PC-9 (cell line): ENCODE measurements around the gene PHF21A. TPM values are rescaled to one million over a fixed set of nuclear protein-coding genes. Genes with fewer than 3 reads are reported as not detected.

Source experiments
- BruUV-seq: library from RNA; stranded (reverse); fragments of 400-500 nt; replicated peaks from 2 replicates; lab custom pipeline; 2021; lab: Mats Ljungman, UMichigan
- CTCF ChIA-PET: fragments of 300-600 bp; sonication (Branson Sonifier 250); formaldehyde crosslinking; loops from one replicate; lab custom pipeline; 2022; ENCODE audit warnings: antibody characterized with exemption; lab: Charles Lee
- POLR2A ChIA-PET: fragments of 300-600 bp; sonication (Branson Sonifier 250); formaldehyde crosslinking; loops from one replicate; lab custom pipeline; 2022; ENCODE audit warnings: antibody characterized with exemption; ENCODE audit not compliant: unreplicated experiment; lab: Charles Lee
- DNase-seq, 2 experiments: peaks; one replicate each; pipeline versions ENCODE4 v3.0.0 to v3.0.0-alpha.2; 2015 to 2022; ENCODE audit warnings: mixed read lengths in 1 of 2
- H2AFZ ChIP-seq: fragments of 200-600 bp; sonication (generic); 2 replicates; pipeline ENCODE4 v1.8.1; 2017; ENCODE audit warnings: antibody characterized with exemption
- H3F3A ChIP-seq: fragments of 200-600 bp; sonication (generic); 2 replicates; pipeline ENCODE4 v1.8.1; 2017; ENCODE audit warnings: antibody characterized with exemption, mild to moderate bottlenecking, low read depth; ENCODE audit not compliant: insufficient read depth
- H3K27ac ChIP-seq: fragments of 200-600 bp; sonication (generic); 2 replicates; pipeline ENCODE4 v1.6.1; 2016; ENCODE audit warnings: mixed run types
- H3K27me3 ChIP-seq: fragments of 200-600 bp; sonication (generic); 2 replicates; pipeline ENCODE4 v1.6.1; 2016; ENCODE audit warnings: low read depth, mixed run types; ENCODE audit not compliant: insufficient read depth
- H3K36me3 ChIP-seq: fragments of 200-600 bp; sonication (generic); 2 replicates; pipeline ENCODE4 v1.6.1; 2016; ENCODE audit warnings: low read depth, mixed run types
- H3K4me1 ChIP-seq: fragments of 200-600 bp; sonication (generic); replicated peaks from 2 replicates; pipeline ENCODE4 v1.6.1; 2016; ENCODE audit warnings: mixed run types; ENCODE audit not compliant: insufficient read depth
- H3K4me2 ChIP-seq: fragments of 200-600 bp; sonication (generic); 2 replicates; pipeline ENCODE4 v1.6.1; 2017; ENCODE audit warnings: mixed run types
- H3K4me3 ChIP-seq: fragments of 200-600 bp; sonication (generic); 2 replicates; pipeline ENCODE4 v1.6.1; 2016; ENCODE audit warnings: mixed run types
- H3K79me2 ChIP-seq: fragments of 200-600 bp; sonication (generic); 2 replicates; pipeline ENCODE4 v1.6.1; 2017; ENCODE audit warnings: low read depth, mixed run types
- H3K9me2 ChIP-seq: fragments of 200-600 bp; sonication (generic); 2 replicates; pipeline ENCODE4 v1.8.1; 2017; ENCODE audit warnings: mild to moderate bottlenecking; ENCODE audit not compliant: insufficient read depth
- H3K9me3 ChIP-seq: fragments of 200-600 bp; sonication (generic); 2 replicates; pipeline ENCODE4 v1.8.1; 2016; ENCODE audit warnings: low read depth; ENCODE audit not compliant: insufficient read depth
- H4K20me1 ChIP-seq: fragments of 200-600 bp; sonication (generic); 2 replicates; pipeline ENCODE4 v1.8.1; 2017; ENCODE audit not compliant: insufficient read depth
- EZH2 ChIP-seq: fragments of 200-600 bp; sonication (generic); IDR thresholded peaks from 2 replicates; pipeline ENCODE4 v1.8.0; 2017; ENCODE audit warnings: antibody characterized with exemption, low read depth
- intact Hi-C: fragments of 100-400 bp; cut with micrococcal nuclease; formaldehyde crosslinking; loops from one replicate; pipeline ENCODE4 v1.10.0; 2022; ENCODE audit not compliant: unreplicated experiment
- total RNA-seq: library from RNA; stranded (reverse); gene quantifications from 2 replicates; pipeline ENCODE4 v1.2.3, GENCODE V29; 2021
- TF ChIP-seq, protein P1 (sequence below): fragments of 200-600 bp; sonication (generic); conservative IDR thresholded peaks from 2 replicates; pipeline ENCODE4 v1.6.1; 2017; ENCODE audit warnings: mixed run types, antibody characterized with exemption, mild to moderate bottlenecking, moderate library complexity

Gene PHF21A
- total RNA-seq, 1 experiment from 2014 or later: 54.3 TPM

DNA sequence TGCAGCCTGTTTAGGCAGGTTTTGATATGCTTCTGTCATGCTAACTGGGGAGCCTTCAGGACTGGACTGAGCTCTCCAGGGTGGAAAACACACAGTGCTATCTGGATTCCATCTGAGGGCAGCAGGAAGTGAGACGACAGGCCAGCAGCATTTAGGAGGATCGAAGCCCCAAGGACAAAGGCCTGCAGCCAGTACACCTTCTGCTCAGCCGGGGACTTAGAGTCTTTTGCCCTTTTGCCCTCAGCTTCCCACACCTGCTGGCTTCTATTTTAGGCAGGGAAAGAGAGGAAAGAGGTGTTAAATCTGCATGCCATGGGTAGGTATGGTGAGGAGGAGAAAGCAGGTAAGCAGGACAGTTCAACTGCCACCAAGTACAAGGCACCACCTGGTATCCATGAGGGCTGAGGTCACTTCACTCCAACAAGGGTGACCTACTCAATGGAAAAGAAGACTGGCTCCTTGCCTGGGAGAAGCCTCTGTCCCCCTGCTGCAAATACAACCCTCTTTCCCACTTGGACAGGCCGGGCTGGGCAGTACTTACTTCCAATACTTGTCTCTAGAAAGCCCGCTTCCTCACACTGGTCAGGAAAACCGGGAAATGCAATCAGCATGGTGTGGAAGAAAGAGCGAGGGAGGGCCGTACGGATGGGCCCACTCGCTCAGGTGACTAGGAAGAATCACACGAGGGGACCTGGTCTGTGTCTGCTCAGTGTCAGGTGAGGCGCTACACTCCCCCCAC, 186.5 kb downstream of the PHF21A start:
- H2AFZ ChIP-seq: no peak overlapping the region
- H3K9me3 ChIP-seq: no peaks in the 10 kb centered on the region
- no peaks in the 10 kb centered on the region for H3K9me2 ChIP-seq
- H4K20me1 ChIP-seq: no peaks in the 10 kb centered on the region
- no peak overlapping the region for H3K4me3 ChIP-seq
- H3K79me2 ChIP-seq: no peaks in the 10 kb centered on the region
- H3K4me1 ChIP-seq: 0 out of 2 replicates have a peak, but pooled peaks cover 4% of the 10 kb centered on the region
- H3F3A ChIP-seq: no peaks in the 10 kb centered on the region
- no peak for TF ChIP-seq EZH2
- TF ChIP-seq, protein P1, sequence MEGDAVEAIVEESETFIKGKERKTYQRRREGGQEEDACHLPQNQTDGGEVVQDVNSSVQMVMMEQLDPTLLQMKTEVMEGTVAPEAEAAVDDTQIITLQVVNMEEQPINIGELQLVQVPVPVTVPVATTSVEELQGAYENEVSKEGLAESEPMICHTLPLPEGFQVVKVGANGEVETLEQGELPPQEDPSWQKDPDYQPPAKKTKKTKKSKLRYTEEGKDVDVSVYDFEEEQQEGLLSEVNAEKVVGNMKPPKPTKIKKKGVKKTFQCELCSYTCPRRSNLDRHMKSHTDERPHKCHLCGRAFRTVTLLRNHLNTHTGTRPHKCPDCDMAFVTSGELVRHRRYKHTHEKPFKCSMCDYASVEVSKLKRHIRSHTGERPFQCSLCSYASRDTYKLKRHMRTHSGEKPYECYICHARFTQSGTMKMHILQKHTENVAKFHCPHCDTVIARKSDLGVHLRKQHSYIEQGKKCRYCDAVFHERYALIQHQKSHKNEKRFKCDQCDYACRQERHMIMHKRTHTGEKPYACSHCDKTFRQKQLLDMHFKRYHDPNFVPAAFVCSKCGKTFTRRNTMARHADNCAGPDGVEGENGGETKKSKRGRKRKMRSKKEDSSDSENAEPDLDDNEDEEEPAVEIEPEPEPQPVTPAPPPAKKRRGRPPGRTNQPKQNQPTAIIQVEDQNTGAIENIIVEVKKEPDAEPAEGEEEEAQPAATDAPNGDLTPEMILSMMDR: no peak
- 0 out of 2 replicates have a peak, but pooled peaks cover 3% of the 10 kb centered on the region for H3K36me3 ChIP-seq
- H3K4me2 ChIP-seq: no peak overlapping the region
- ChIA-PET CTCF (interaction anchor here (0.6 kb wide), 1 partner anchor 498 kb away, joined by 3 read pairs; no protein-coding TSS in a partner anchor), POLR2A (no interaction called here)
- DNase-seq: no peak
- intact Hi-C loops: no loop called here
- no peak overlapping the region for H3K27ac ChIP-seq
- H3K27me3 ChIP-seq: no peaks in the 10 kb centered on the region
- BruUV-seq: no TSS peak

DNA sequence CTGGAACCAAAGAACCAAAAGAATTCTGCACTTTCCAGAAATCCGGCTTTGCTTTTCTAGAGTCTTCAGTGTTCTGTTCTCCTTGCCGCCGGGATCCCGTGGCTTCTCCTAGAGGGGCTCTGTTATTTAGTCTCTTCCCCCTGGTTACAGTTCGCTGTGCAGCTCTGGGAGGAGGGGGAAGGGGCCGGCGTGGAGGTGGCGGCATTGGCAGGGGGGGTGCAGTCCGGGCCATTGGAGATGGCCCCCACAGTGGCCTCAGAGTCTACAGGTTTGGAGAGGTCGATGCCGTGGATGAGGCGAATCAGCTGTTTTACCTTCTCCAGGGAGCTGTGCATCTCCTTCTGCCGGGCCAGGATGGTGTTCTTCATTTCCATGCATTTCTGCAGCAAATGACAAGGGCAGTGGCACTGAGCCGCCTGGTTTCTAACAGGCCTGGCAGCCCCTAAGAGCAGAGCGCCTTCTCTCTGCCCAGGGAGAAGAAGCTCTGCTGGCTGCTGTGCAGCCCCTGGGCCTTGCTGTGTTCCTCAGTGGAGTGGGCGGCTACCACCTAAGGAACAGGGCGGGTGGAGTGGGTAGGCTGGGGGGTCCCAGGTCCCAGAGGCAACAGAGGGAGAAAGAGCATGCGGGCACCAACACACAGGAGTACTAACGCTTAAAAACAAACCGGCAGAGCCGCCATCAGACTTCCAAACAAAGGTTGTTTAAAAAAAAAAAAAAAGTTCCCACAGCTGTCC, 187.2 kb downstream of the PHF21A start:
- H3K79me2 ChIP-seq: no peaks in the 10 kb centered on the region
- 0 out of 2 replicates have a peak, but pooled peaks cover 3% of the 10 kb centered on the region for H3K36me3 ChIP-seq
- ChIA-PET CTCF (interaction anchor here (0.6 kb wide), 1 partner anchor 499 kb away, joined by 3 read pairs; no protein-coding TSS in a partner anchor), POLR2A (no interaction called here)
- no peaks in the 10 kb centered on the region for H3K9me3 ChIP-seq
- H3K9me2 ChIP-seq: no peaks in the 10 kb centered on the region
- no peaks in the 10 kb centered on the region for H3F3A ChIP-seq
- DNase-seq: no peak
- H2AFZ ChIP-seq: no peak overlapping the region
- H3K27ac ChIP-seq: no peak overlapping the region
- H3K27me3 ChIP-seq: no peaks in the 10 kb centered on the region
- BruUV-seq: no TSS peak
- 0 out of 2 replicates have a peak, but pooled peaks cover 4% of the 10 kb centered on the region for H4K20me1 ChIP-seq
- intact Hi-C loops: no loop called here
- no peak for TF ChIP-seq EZH2
- TF ChIP-seq, protein P1: no peak
- H3K4me2 ChIP-seq: no peak overlapping the region
- H3K4me1 ChIP-seq: 0 out of 2 replicates have a peak, but pooled peaks cover 4% of the 10 kb centered on the region
- no peak overlapping the region for H3K4me3 ChIP-seq

DNA sequence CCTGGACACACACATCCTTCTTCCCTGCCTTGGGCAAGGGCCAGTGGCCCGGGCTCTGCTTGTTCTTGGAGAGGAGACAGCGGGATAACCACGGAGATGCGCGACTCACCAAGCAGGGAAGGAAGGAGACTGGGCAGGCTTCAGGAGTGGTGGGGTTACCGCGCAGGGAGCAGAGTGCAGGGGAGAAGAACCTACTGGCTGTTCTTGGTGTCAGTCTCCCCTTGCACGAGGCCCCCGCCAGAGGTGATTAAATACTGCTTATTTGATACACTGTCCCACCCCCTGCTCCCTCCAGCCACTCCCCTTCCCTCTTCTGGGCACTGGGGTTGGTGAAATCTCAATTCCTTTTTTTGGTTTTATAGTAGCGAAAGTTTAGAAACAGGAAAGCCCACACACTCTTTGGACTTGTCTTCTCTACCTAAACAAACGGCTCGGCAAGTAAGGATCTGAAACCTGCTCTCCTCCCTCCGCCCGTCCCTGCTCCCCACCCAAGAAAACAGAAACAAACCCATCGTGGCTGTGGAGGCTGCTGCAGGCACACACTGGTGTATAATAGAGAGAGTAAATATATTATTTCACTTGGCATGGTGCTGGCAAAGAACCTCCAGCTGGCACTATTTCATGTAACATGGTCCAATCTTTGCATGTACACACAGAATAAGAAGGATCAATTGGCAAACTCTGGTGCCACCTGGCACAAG, 188.0 kb downstream of the PHF21A start:
- Histone ChIP-seq H3K9me3 (no peaks in the 10 kb centered on the region), H2AFZ (no peak overlapping the region), H3K79me2 (no peaks in the 10 kb centered on the region), H3K27me3 (no peaks in the 10 kb centered on the region), H3K9me2 (no peaks in the 10 kb centered on the region), H3F3A (no peaks in the 10 kb centered on the region), H3K27ac (no peak overlapping the region), H3K4me3 (no peak overlapping the region), H4K20me1 (0 out of 2 replicates have a peak, but pooled peaks cover 4% of the 10 kb centered on the region), H3K36me3 (0 out of 2 replicates have a peak, but pooled peaks cover 3% of the 10 kb centered on the region), H3K4me1 (0 out of 2 replicates have a peak, but pooled peaks cover 4% of the 10 kb centered on the region), H3K4me2 (no peak overlapping the region)
- intact Hi-C loops: no loop called here
- ChIA-PET POLR2A (no interaction called here), CTCF (interaction anchor here (0.6 kb wide), 1 partner anchor 18 kb away, joined by 3 read pairs; no protein-coding TSS in a partner anchor)
- DNase-seq: no peak
- TF ChIP-seq, protein P1: no peak
- no peak for TF ChIP-seq EZH2
- BruUV-seq: TSS peak; percentile 10
